Osteoblast (primary cell): Measurements from ENCODE around the gene PRKN. TPM values are rescaled to one million over a fixed set of nuclear protein-coding genes. Genes with fewer than 3 reads are reported as not detected.

Experiments
- DNase-seq: peaks from one replicate; pipeline ENCODE4 v3.0.0; 2011; ENCODE audit warnings: low spot score, mixed read lengths; ENCODE audit not compliant: insufficient read length; ENCODE audit errors: missing footprints
- H2AFZ ChIP-seq: 2 replicates; pipeline ENCODE4 v1.6.0; 2011; ENCODE audit warnings: mild to moderate bottlenecking, low read length
- H3K27ac ChIP-seq: 2 replicates; pipeline ENCODE4 v1.5.1; 2011; ENCODE audit warnings: mild to moderate bottlenecking, low read depth, low read length, moderate library complexity
- H3K27me3 ChIP-seq: 2 replicates; pipeline ENCODE4 v1.6.0; 2012; ENCODE audit warnings: mild to moderate bottlenecking, control low read depth, inconsistent platforms, low read length, moderate library complexity; ENCODE audit not compliant: insufficient read depth
- H3K36me3 ChIP-seq: 2 replicates; pipeline ENCODE4 v1.5.1; 2011; ENCODE audit warnings: mild to moderate bottlenecking, low read length, control low read depth, moderate library complexity; ENCODE audit not compliant: insufficient read depth
- H3K4me1 ChIP-seq: 2 replicates; pipeline ENCODE4 v1.5.1; 2011; ENCODE audit warnings: mild to moderate bottlenecking, low read length, control low read depth, moderate library complexity; ENCODE audit not compliant: insufficient read depth
- H3K4me2 ChIP-seq: 2 replicates; pipeline ENCODE4 v1.6.0; 2011; ENCODE audit warnings: mild to moderate bottlenecking, low read length; ENCODE audit not compliant: insufficient read depth
- H3K4me3 ChIP-seq: fragments of 200-600 bp; sonication (generic); 3 replicates; pipeline ENCODE4 v1.5.1; 2012; ENCODE audit warnings: mild to moderate bottlenecking, low read length, inconsistent platforms; ENCODE audit not compliant: insufficient read depth
- H3K79me2 ChIP-seq: 2 replicates; pipeline ENCODE4 v1.6.0; 2012; ENCODE audit warnings: mild to moderate bottlenecking, low read length, control low read depth, inconsistent platforms; ENCODE audit not compliant: insufficient read depth
- H3K9me3 ChIP-seq: 2 replicates; pipeline ENCODE4 v1.5.1; 2011; ENCODE audit warnings: low read depth, low read length, control low read depth
- H4K20me1 ChIP-seq: 2 replicates; pipeline ENCODE4 v1.6.0; 2012; ENCODE audit warnings: mild to moderate bottlenecking, low read length, control low read depth; ENCODE audit not compliant: insufficient read depth
- CTCF ChIP-seq: IDR thresholded peaks from 2 replicates; pipeline ENCODE4 v1.5.1; 2011; ENCODE audit warnings: mild to moderate bottlenecking, low read depth, low read length, moderate library complexity; ENCODE audit errors: extremely low read depth
- total RNA-seq: library from RNA; depleted of rRNA; stranded (reverse); fragments of >200 nt; gene quantifications from 2 replicates; pipeline ENCODE4 v1.2.3, GENCODE V29; 2012

PRKN gene
- total RNA-seq, 1 donor, result 2.9 TPM

DNA sequence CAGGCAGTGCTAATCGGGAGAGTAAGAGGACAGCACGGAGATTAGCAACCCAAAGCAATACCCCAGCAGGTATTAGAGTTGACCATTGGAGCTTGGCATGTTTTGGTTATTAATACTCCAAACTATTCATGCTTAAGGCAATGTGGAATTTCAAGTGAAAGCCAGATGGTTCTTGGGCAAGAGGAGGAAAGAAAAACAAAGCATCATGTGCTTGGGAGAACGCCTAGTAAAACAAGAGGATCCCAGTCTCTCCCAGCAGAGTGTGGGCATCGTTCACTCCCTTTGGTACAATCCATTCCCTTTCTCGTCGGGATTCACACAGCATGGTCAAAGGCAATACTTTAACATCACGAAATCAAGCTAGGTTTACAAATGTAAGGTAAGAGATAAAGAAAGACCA is 349.8 kb downstream of the PRKN start:
- no peaks in the 10 kb centered on the region for H3K9me3 ChIP-seq
- H3K27ac ChIP-seq, result no peak overlapping the region
- no peaks in the 10 kb centered on the region for H3K79me2 ChIP-seq
- TF ChIP-seq CTCF, result no peak
- no peaks in the 10 kb centered on the region for H3K36me3 ChIP-seq
- H3K4me1 ChIP-seq, result no peaks in the 10 kb centered on the region
- H3K4me2 ChIP-seq, result no peak overlapping the region
- no peaks in the 10 kb centered on the region for H4K20me1 ChIP-seq
- DNase-seq, result no peak
- no peak overlapping the region for H2AFZ ChIP-seq
- H3K27me3 ChIP-seq, result no peaks in the 10 kb centered on the region
- H3K4me3 ChIP-seq, result no peak overlapping the region

DNA sequence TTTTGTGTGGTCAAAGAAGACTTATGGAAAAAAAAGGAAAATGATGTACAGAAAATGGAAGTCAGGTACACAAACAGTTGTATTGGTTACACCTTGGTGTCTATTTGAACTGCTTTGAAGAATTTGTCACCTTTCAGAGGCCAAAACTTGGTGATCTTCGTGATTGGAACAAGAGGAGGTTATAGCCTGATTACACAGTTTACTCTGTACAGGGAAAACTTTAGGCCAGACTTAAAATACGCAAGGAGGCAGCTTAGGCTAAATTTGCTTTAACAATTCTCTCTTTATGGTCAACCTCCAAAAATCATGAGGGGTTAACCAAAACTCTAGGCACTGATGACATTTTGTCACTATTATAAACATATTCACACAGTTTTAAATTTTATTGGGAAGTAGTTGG is 353.7 kb downstream of the PRKN start:
- H3K36me3 ChIP-seq, result no peaks in the 10 kb centered on the region
- H3K4me2 ChIP-seq, result no peak overlapping the region
- H3K9me3 ChIP-seq, result peaks cover 4% of the 10 kb centered on the region
- no peak overlapping the region for H3K4me3 ChIP-seq
- no peaks in the 10 kb centered on the region for H3K4me1 ChIP-seq
- H3K27ac ChIP-seq, result no peak overlapping the region
- no peaks in the 10 kb centered on the region for H3K79me2 ChIP-seq
- no peaks in the 10 kb centered on the region for H4K20me1 ChIP-seq
- no peaks in the 10 kb centered on the region for H3K27me3 ChIP-seq
- TF ChIP-seq CTCF, result no peak
- no peak overlapping the region for H2AFZ ChIP-seq
- DNase-seq, result no peak

GRCh38 chr6:162373192-162373591 is 354.4 kb downstream of the PRKN start:
- TF ChIP-seq CTCF, result no peak
- Histone ChIP-seq H3K4me3 (no peak overlapping the region), H3K27ac (no peak overlapping the region), H3K27me3 (no peaks in the 10 kb centered on the region), H3K9me3 (peaks cover 4% of the 10 kb centered on the region), H3K79me2 (no peaks in the 10 kb centered on the region), H3K4me2 (no peak overlapping the region), H4K20me1 (no peaks in the 10 kb centered on the region), H3K36me3 (no peaks in the 10 kb centered on the region), H3K4me1 (no peaks in the 10 kb centered on the region), H2AFZ (no peak overlapping the region)
- DNase-seq, result no peak

DNA sequence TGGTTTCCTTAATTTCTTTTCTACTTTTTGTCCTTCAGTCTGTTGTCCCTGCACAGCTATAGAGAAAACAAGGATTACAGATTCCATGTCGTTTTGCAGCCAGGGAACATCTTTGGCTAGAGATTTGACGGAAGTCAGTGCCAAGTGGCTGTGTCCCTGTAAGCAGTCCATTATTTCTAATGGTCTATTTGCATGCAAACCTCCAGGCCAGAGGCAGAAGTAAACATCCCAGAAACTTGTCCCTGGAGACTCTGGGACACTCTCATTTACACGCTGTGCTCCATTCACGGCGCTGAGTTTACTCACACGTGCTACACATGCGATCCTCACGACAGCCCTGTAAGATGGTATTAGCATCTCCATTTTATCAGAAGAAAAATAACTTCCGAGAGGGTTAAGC is 355.5 kb downstream of the PRKN start:
- Histone ChIP-seq H3K9me3 (peaks cover 4% of the 10 kb centered on the region), H3K4me1 (no peaks in the 10 kb centered on the region), H3K27me3 (no peaks in the 10 kb centered on the region), H2AFZ (no peak overlapping the region), H3K4me2 (no peak overlapping the region), H3K79me2 (no peaks in the 10 kb centered on the region), H4K20me1 (no peaks in the 10 kb centered on the region), H3K27ac (no peak overlapping the region), H3K36me3 (no peaks in the 10 kb centered on the region), H3K4me3 (no peak overlapping the region)
- TF ChIP-seq CTCF, result no peak
- no peak for DNase-seq
